Bronchial epithelial cell (primary cell): ENCODE measurements around the gene SCP2. TPM values are rescaled to one million over a fixed set of nuclear protein-coding genes. Genes with fewer than 3 reads are reported as not detected.

Experiments
- DNase-seq: peaks from one replicate; pipeline ENCODE4 v3.0.0-alpha.2; 2010; ENCODE audit warnings: low read depth
- FAIRE-seq: peaks from 2 replicates; lab custom pipeline; 2011; peaks lifted over from hg19 to GRCh38; lab: Jason Lieb, UNC
- H3K27me3 ChIP-seq: 2 replicates; pipeline ENCODE4 v1.5.1; 2011; ENCODE audit warnings: low read length; ENCODE audit not compliant: control insufficient read depth, insufficient read depth
- H3K36me3 ChIP-seq: 2 replicates; pipeline ENCODE4 v1.5.1; 2011; ENCODE audit warnings: low read length; ENCODE audit not compliant: control insufficient read depth, insufficient read depth
- H3K4me3 ChIP-seq: 2 replicates; pipeline ENCODE4 v1.5.1; 2011; ENCODE audit warnings: mild to moderate bottlenecking, low read depth, low read length, control low read depth
- CTCF ChIP-seq: IDR thresholded peaks from 2 replicates; pipeline ENCODE4 v1.5.1; 2011; ENCODE audit warnings: mild to moderate bottlenecking, moderate library complexity, low read length, control low read depth, inconsistent platforms; ENCODE audit not compliant: insufficient read depth, severe bottlenecking
- total RNA-seq: library from RNA; depleted of rRNA; stranded (reverse); fragments of >200 nt; gene quantifications from 2 replicates; pipeline ENCODE4 v1.2.1, GENCODE V29; 2014

The SCP2 gene
- 65.8 and 82.7 TPM in 2 replicates for total RNA-seq

GRCh38 chr1:52927212-52928014 is at the start of gene SCP2:
SCP2 (plus strand) TSS chr1:52927276; CDS start chr1:52927397, 121 bp downstream.
- DNase-seq: peak; percentile 39
- Histone ChIP-seq H3K36me3 (no peaks in the 10 kb centered on the region), H3K27me3 (no peaks in the 10 kb centered on the region), H3K4me3 (peak within 1 kb of the TSS; percentile 64)
- no peak for FAIRE-seq
- no peak for TF ChIP-seq CTCF

GRCh38 chr1:52877554-52877953 is 49.5 kb upstream of the SCP2 start:
- Histone ChIP-seq H3K36me3 (no peaks in the 10 kb centered on the region), H3K4me3 (no peak overlapping the region), H3K27me3 (no peaks in the 10 kb centered on the region)
- no peak for TF ChIP-seq CTCF
- FAIRE-seq (no peak), DNase-seq (no peak)

GRCh38 chr1:52880206-52880605 is 46.9 kb upstream of the SCP2 start:
- Histone ChIP-seq H3K36me3 (no peaks in the 10 kb centered on the region), H3K27me3 (no peaks in the 10 kb centered on the region), H3K4me3 (no peak overlapping the region)
- DNase-seq (no peak), FAIRE-seq (no peak)
- no peak for TF ChIP-seq CTCF

GRCh38 chr1:52887483-52887882 is 39.6 kb upstream of the SCP2 start:
- DNase-seq (no peak), FAIRE-seq (no peak)
- no peak overlapping the region for H3K4me3 ChIP-seq
- no peaks in the 10 kb centered on the region for H3K36me3 ChIP-seq
- no peaks in the 10 kb centered on the region for H3K27me3 ChIP-seq
- TF ChIP-seq CTCF: no peak

GRCh38 chr1:52892424-52893215 is 34.5 kb upstream of the SCP2 start:
- TF ChIP-seq CTCF: no peak
- no peak for FAIRE-seq
- Histone ChIP-seq H3K36me3 (no peaks in the 10 kb centered on the region), H3K27me3 (no peaks in the 10 kb centered on the region), H3K4me3 (no peak overlapping the region)
- DNase-seq: no peak
